Endothelial cell of umbilical vein (primary cell): ENCODE measurements around the gene RAD51B. TPM values are rescaled to one million over a fixed set of nuclear protein-coding genes. Genes with fewer than 3 reads are reported as not detected.

Experiments
- BruUV-seq: library from RNA; stranded (reverse); fragments of 400-500 nt; replicated peaks from 2 replicates; lab custom pipeline; 2021; lab: Mats Ljungman, UMichigan
- CTCF ChIA-PET: fragments of 300-600, 350-600 bp; sonication (Branson Sonifier 250); formaldehyde crosslinking; loops from one replicate; lab custom pipeline; 2021; ENCODE audit warnings: antibody characterized with exemption, inconsistent platforms; lab: Charles Lee
- POLR2A ChIA-PET: fragments of 300-600, 350-600 bp; sonication (Branson Sonifier 250); formaldehyde crosslinking; loops from one replicate; lab custom pipeline; 2021; ENCODE audit warnings: antibody characterized with exemption, inconsistent platforms; lab: Charles Lee
- DNase-seq: peaks from one replicate; pipeline ENCODE4 v3.0.0-alpha.2; 2011; ENCODE audit warnings: low read depth, low spot score
- FAIRE-seq: peaks from 2 replicates; lab custom pipeline; 2011; peaks lifted over from hg19 to GRCh38; lab: Jason Lieb, UNC
- H2AFZ ChIP-seq: 2 replicates; pipeline ENCODE4 v1.6.0; 2012; ENCODE audit warnings: low read depth, low read length, control low read depth, inconsistent platforms
- H3K27ac ChIP-seq: 2 replicates; pipeline ENCODE4 v1.5.1; 2011; ENCODE audit warnings: low read depth, mild to moderate bottlenecking, control low read depth, low read length, moderate library complexity; ENCODE audit not compliant: insufficient read depth
- H3K27me3 ChIP-seq, 2 experiments: 2 replicates each; pipeline versions ENCODE4 v1.6.0 to v1.6.1; 2011; ENCODE audit warnings: low read length in 2 of 2, mixed read lengths in 1 of 2; ENCODE audit not compliant: control insufficient read depth in 2 of 2, insufficient read depth in 2 of 2
- H3K36me3 ChIP-seq, 2 experiments: 2 replicates in 1 of 2; 3 replicates in 1 of 2; pipeline ENCODE4 v1.5.1; 2011; ENCODE audit warnings: low read length in 2 of 2, mild to moderate bottlenecking in 1 of 2, moderate library complexity in 1 of 2; ENCODE audit not compliant: control insufficient read depth in 2 of 2, insufficient read depth in 2 of 2; ENCODE audit errors: extremely low read depth in 1 of 2
- H3K4me1 ChIP-seq: 3 replicates; pipeline ENCODE4 v1.5.1; 2011; ENCODE audit warnings: mild to moderate bottlenecking, low read length; ENCODE audit not compliant: control insufficient read depth, insufficient read depth; ENCODE audit errors: extremely low read depth
- H3K4me2 ChIP-seq: 2 replicates; pipeline ENCODE4 v1.6.1; 2011; ENCODE audit warnings: low read length, control low read depth, mixed read lengths; ENCODE audit not compliant: insufficient read depth
- H3K4me3 ChIP-seq, 3 experiments: fragments of 200-600 bp in 1 of 3; sonication (generic), shearing (Covaris generic) in 1 of 3; replicated peaks in 1 of 3; 2 replicates each; pipeline ENCODE4 v1.5.1; 2011 to 2016; ENCODE audit warnings: control low read depth in 3 of 3, low read length in 3 of 3, mild to moderate bottlenecking in 2 of 3, inconsistent platforms in 1 of 3, low read depth in 1 of 3, moderate library complexity in 1 of 3; ENCODE audit not compliant: insufficient read depth in 1 of 3
- H3K79me2 ChIP-seq: 2 replicates; pipeline ENCODE4 v1.6.0; 2012; ENCODE audit warnings: low read length, inconsistent platforms; ENCODE audit not compliant: control insufficient read depth, insufficient read depth
- H3K9ac ChIP-seq: replicated peaks from 2 replicates; pipeline ENCODE3; 2011; ENCODE audit warnings: low read length, control low read depth; ENCODE audit not compliant: insufficient read depth; ENCODE audit errors: extremely low read depth
- H3K9me1 ChIP-seq: replicated peaks from 3 replicates; pipeline ENCODE4 v1.6.0; 2011; ENCODE audit warnings: mild to moderate bottlenecking, low read length; ENCODE audit not compliant: control insufficient read depth, insufficient read depth; ENCODE audit errors: extremely low read depth
- H3K9me3 ChIP-seq: replicated peaks from 2 replicates; pipeline ENCODE4 v1.5.1; 2012; ENCODE audit warnings: low read length, inconsistent platforms; ENCODE audit not compliant: control insufficient read depth, insufficient read depth
- H4K20me1 ChIP-seq: replicated peaks from 2 replicates; pipeline ENCODE3; 2011; ENCODE audit warnings: mild to moderate bottlenecking, low read length; ENCODE audit not compliant: control insufficient read depth, insufficient read depth; ENCODE audit errors: extremely low read depth
- CTCF ChIP-seq, 2 donors: IDR thresholded peaks; 1 replicate in 1 of 2; 2 replicates in 1 of 2; pipeline ENCODE4 v1.5.1; 2011; ENCODE audit warnings: low read length in 2 of 2, mild to moderate bottlenecking in 2 of 2, moderate library complexity in 2 of 2, control low read depth in 1 of 2, inconsistent platforms in 1 of 2, low read depth in 1 of 2; ENCODE audit not compliant: insufficient read depth in 1 of 2; ENCODE audit errors: extremely low read depth in 1 of 2
- EZH2 ChIP-seq: IDR thresholded peaks from 2 replicates; pipeline ENCODE4 v1.6.1; 2012; ENCODE audit warnings: borderline replicate concordance, low read depth, mild to moderate bottlenecking, moderate library complexity, low read length, inconsistent platforms; ENCODE audit not compliant: severe bottlenecking
- FOS ChIP-seq: IDR thresholded peaks from 2 replicates; pipeline ENCODE4 v1.6.1; 2011; ENCODE audit warnings: mild to moderate bottlenecking, low read length, moderate library complexity, borderline replicate concordance; ENCODE audit not compliant: insufficient read depth
- GATA2 ChIP-seq: IDR thresholded peaks from 2 replicates; pipeline ENCODE4 v1.7.0; 2011; ENCODE audit warnings: low read depth, mild to moderate bottlenecking, moderate library complexity, mixed read lengths, low read length; ENCODE audit not compliant: insufficient read length, insufficient read depth
- JUN ChIP-seq: IDR thresholded peaks from 2 replicates; pipeline ENCODE4 v1.6.1; 2011; ENCODE audit warnings: borderline replicate concordance, low read depth; ENCODE audit not compliant: insufficient read length, insufficient read depth
- MYC ChIP-seq: IDR thresholded peaks from one replicate; pipeline ENCODE4 v1.6.1; 2011; ENCODE audit warnings: mild to moderate bottlenecking, low read depth, low read length
- POLR2A ChIP-seq: IDR thresholded peaks from 2 replicates; pipeline ENCODE4 v1.6.1; 2012; ENCODE audit warnings: low read depth, mild to moderate bottlenecking, control low read depth, low read length
- POLR2AphosphoS5 ChIP-seq: IDR thresholded peaks from 2 replicates; pipeline ENCODE4 v1.6.1; 2012; ENCODE audit warnings: low read depth, mild to moderate bottlenecking, control low read depth, low read length, moderate library complexity; ENCODE audit not compliant: insufficient read depth
- dilution Hi-C: fragments of 300-500 bp; cut with MboI; formaldehyde crosslinking; loops from one replicate; pipeline ENCODE4 v1.15.0; 2019; ENCODE audit warnings: low sequenced_read_pairs; ENCODE audit not compliant: extremely low pct_ligation_motif_present
- intact Hi-C: fragments of 100-400 bp; cut with micrococcal nuclease; formaldehyde crosslinking; loops from one replicate; pipeline ENCODE4 v1.10.0; 2022
- polyA plus RNA-seq, 4 experiments: library from polyadenylated mRNA; depleted of rRNA in 3 of 4; stranded (reverse) in 3 of 4; unstranded in 1 of 4; fragments of >200 nt; gene quantifications; 2 replicates each; pipeline versions ENCODE4 v1.2.1 to v1.2.3, GENCODE V29; 2011 to 2012; ENCODE audit warnings: missing spikeins in 1 of 4
- total RNA-seq: library from RNA; stranded (reverse); gene quantifications from 2 replicates; pipeline ENCODE4 v1.2.3, GENCODE V29; 2021
- TF ChIP-seq, protein P1 (sequence below): IDR thresholded peaks from 2 replicates; pipeline ENCODE4 v1.6.1; 2011; ENCODE audit not compliant: insufficient read depth, insufficient read length

Gene RAD51B
- total and polyA plus RNA-seq, 2 donors (not counting 3 experiments of a cell fraction or from before 2014, with no cell fraction given): 3.9 to 19.0 TPM

DNA sequence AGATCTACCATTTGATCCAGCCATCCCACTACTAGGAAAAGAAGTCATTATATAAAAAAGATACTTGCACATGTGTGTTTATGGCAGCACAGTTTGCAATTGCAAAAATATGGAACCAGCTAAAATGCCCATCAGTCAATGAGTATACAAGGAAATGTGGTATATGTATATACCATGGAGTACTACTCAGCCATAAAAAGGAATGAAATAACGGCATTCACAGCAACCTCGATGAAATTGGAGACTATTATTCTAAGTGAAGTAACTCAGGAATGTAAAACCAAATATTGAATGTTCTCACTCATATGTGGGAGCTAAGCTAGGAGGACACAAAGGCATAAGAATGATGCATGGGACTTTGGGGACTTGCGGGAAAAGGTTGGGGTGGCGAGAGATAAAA lies 402.6 kb downstream of the RAD51B start:
- H3K9ac ChIP-seq: no peak overlapping the region
- no peaks in the 10 kb centered on the region for H4K20me1 ChIP-seq
- H3K79me2 ChIP-seq: no peaks in the 10 kb centered on the region
- no TSS peak for BruUV-seq
- FAIRE-seq (no peak), DNase-seq (no peak)
- H3K4me2 ChIP-seq: no peak overlapping the region
- intact Hi-C loops (no loop called here), dilution Hi-C loops (no loop called here)
- H3K4me1 ChIP-seq: no peaks in the 10 kb centered on the region
- no peak overlapping the region for H3K27ac ChIP-seq
- no peaks in the 10 kb centered on the region for H3K27me3 ChIP-seq
- no peaks in the 10 kb centered on the region for H3K9me1 ChIP-seq
- TF ChIP-seq GATA2 (no peak), CTCF (IDR thresholded peaks at IDR 0.05; ENCODE audit: extremely low read depth in 1 of 2, insufficient read depth in 1 of 2, low read depth in 1 of 2, low read length in 2 of 2) (no peak), POLR2AphosphoS5 (no peak), POLR2A (no peak), MYC (no peak)
- TF ChIP-seq, protein P1, sequence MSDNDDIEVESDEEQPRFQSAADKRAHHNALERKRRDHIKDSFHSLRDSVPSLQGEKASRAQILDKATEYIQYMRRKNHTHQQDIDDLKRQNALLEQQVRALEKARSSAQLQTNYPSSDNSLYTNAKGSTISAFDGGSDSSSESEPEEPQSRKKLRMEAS: no peak
- H3K9me3 ChIP-seq: no peaks in the 10 kb centered on the region
- ChIA-PET POLR2A (no interaction called here), CTCF (interaction anchor here (0.7 kb wide), 1 partner anchor 22 kb away, joined by 3 read pairs; no protein-coding TSS in a partner anchor)
- no peak overlapping the region for H2AFZ ChIP-seq
- no peak overlapping the region for H3K4me3 ChIP-seq
- H3K36me3 ChIP-seq: no peaks in the 10 kb centered on the region

GRCh38 chr14:68222726-68223125 lies 403.1 kb downstream of the RAD51B start:
- BruUV-seq: no TSS peak
- Histone ChIP-seq H4K20me1 (no peaks in the 10 kb centered on the region), H3K9ac (no peak overlapping the region), H3K36me3 (no peaks in the 10 kb centered on the region), H2AFZ (no peak overlapping the region), H3K27me3 (no peaks in the 10 kb centered on the region), H3K4me3 (no peak overlapping the region), H3K4me1 (no peaks in the 10 kb centered on the region), H3K9me3 (no peaks in the 10 kb centered on the region), H3K4me2 (no peak overlapping the region), H3K27ac (no peak overlapping the region), H3K9me1 (no peaks in the 10 kb centered on the region), H3K79me2 (no peaks in the 10 kb centered on the region)
- FAIRE-seq (no peak), DNase-seq (no peak)
- TF ChIP-seq FOS (no peak), CTCF (IDR thresholded peaks at IDR 0.05; ENCODE audit: extremely low read depth in 1 of 2, insufficient read depth in 1 of 2, low read depth in 1 of 2, low read length in 2 of 2) (no peak), MYC (no peak), POLR2A (no peak), GATA2 (no peak), EZH2 (no peak), JUN (no peak), POLR2AphosphoS5 (no peak)
- TF ChIP-seq, protein P1: no peak
- CTCF ChIA-PET: interaction anchor here (0.7 to 0.9 kb wide), 2 partner anchors 23 to 63 kb away, joined by 3 read pairs; no protein-coding TSS in a partner anchor
- intact Hi-C loops (no loop called here), dilution Hi-C loops (no loop called here)
- POLR2A ChIA-PET: no interaction called here
